AG10803 (cell line): ENCODE results near the gene MAPK4.
"Not testable (repeated sequence)": the region's sequence is repeated elsewhere in the genome, so short reads cannot be mapped to it uniquely, and the experiment has no call there.

Experiments used
- DNase-seq: peaks from one replicate; pipeline ENCODE4 v3.0.0; 2010; ENCODE audit warnings: low read depth
- H3K4me3 ChIP-seq: 2 replicates; pipeline ENCODE4 v1.5.1; 2011; ENCODE audit warnings: mild to moderate bottlenecking, low read length, control low read depth
- CTCF ChIP-seq: conservative IDR thresholded peaks from 2 replicates; pipeline ENCODE4 v1.5.1; 2011; ENCODE audit warnings: mild to moderate bottlenecking, low read length, control low read depth, inconsistent platforms

MAPK4 gene

DNA sequence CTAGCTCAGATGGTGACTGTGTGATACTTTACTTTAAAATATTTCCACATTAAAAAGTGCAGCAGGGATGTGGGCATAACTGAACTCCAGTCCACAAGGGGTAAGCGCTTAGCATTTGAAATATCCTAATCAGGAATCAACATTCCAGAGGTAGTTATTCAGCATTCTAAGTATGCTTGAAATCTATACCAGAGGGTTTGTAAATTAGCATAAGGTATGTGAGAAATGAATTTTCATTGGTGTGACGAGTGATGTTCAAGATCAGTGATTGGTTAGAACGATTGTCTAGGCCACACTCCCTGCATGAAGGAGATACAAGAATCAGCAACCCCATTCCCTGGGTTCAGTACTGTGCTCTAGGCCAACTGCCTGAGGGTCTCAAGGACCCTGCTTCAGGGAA, 42.6 kb downstream of the MAPK4 start:
- no peak for TF ChIP-seq CTCF
- H3K4me3 ChIP-seq, result no peak overlapping the region
- DNase-seq, result peak; percentile 1

DNA sequence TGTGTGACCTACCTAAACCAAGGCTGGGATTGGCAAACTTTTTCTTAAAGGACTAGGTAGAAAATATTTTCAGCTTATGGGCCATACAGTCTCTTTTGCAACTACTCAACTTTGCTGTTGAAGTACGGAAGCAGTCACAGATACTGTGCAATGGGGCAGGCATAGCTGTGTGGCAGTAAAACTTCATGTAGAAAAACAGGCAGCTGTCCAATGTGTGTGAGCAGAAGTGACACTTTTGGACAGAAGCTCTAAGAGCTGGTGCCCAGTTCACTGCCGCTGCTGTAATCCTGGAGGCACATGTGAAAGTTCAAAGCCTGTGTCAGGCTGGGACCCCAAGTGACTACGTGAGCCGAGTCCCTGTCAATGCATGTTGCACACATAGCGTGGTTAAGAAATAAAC, 46.7 kb downstream of the MAPK4 start:
- no peak for DNase-seq
- no peak for TF ChIP-seq CTCF
- H3K4me3 ChIP-seq, result no peak overlapping the region

GRCh38 chr18:50607378-50607926, 47.6 kb downstream of the MAPK4 start:
- TF ChIP-seq CTCF, result no peak
- no peak for DNase-seq
- no peak overlapping the region for H3K4me3 ChIP-seq

- not testable (repeated sequence) for H3K4me3 ChIP-seq, DNase-seq
Measured at GRCh38 chr18:50609171-50609570, 49.3 kb downstream of the MAPK4 start.

GRCh38 chr18:50610349-50610748, 50.5 kb downstream of the MAPK4 start:
- no peak for DNase-seq
- no peak for TF ChIP-seq CTCF

DNA sequence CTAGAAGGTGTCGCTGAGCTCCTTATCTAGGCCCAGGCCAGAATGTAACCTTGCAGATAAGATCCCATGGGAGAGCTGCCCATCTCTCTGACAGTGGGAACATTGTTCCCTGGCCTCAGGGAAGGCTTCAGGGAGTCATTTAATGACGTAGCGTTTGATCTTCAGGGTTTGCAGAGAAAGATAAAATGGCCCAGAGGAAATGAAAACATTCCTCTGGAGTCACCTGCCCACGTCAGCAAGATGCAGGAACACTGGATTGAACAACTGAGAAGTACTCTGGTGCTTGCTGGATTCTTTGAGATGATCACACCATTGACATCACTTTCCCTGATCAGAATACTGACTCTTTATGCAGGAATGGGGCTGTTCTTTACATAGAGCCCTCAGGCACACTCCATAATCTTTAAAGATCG, 51.6 kb downstream of the MAPK4 start:
- TF ChIP-seq CTCF, result no peak
- DNase-seq, result no peak
- no peak overlapping the region for H3K4me3 ChIP-seq

More at GRCh38 chr18:50610349-50610748, 50.5 kb downstream of the MAPK4 start:
- no peak overlapping the region for H3K4me3 ChIP-seq

- no peak overlapping the region for H3K4me3 ChIP-seq
- no peak for TF ChIP-seq CTCF
- peak; percentile 62 for DNase-seq
Measured at GRCh38 chr18:50614838-50615237, 55.0 kb downstream of the MAPK4 start.
